Bone marrow (tissue), 2 donors: ENCODE results near the gene ODC1.

Experiments
- DNase-seq, 2 donors: peaks; one replicate each; lab custom pipeline; 2025; lab: John Stamatoyannopoulos, UW

Gene ODC1

DNA sequence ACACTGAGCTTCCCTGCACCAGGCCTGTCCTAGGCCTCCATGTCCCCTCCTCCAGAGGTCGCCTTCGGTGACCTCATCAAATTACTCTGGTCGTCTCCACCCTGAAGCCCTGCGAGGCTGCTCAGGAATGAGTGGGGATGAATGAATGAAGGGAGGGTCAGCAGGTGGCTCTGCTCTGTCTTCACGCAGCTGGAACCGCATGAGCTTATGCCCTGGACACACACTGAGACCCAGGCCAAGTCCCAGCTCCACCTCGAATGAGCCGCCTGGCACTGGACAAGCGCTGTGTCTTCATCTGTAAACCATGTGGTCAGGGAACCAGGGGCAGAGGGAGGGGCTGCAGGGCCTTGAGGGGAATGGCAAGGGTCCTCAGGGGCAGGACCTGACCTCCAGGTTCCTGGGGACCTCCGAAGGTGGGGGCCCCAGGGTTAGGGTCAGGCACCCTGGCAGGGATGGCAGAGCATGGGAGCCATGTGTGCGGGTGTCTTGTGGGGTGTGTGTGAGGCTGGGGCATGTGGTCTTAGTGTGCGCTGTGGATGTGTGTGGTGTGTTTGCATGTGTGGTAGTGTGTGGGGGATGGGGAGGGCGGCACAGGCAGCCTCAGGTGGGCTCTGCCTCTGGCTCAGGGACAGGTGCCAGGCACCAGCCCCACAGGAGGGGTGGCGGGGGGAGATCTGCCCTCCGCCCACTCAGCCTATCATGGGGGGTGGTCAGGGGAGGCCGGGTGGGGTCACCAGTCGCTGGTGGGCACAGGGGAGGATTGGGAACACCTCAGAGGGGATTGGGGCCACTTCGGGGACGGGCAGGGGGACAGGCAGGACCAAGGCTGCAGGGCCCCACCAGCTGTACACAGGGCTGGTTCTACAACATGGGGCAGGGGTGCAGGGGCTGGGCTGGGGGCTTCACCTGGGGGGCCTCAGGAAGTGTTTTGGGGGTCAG lies 13.9 kb downstream of the ODC1 start:
- no peak for DNase-seq

DNA sequence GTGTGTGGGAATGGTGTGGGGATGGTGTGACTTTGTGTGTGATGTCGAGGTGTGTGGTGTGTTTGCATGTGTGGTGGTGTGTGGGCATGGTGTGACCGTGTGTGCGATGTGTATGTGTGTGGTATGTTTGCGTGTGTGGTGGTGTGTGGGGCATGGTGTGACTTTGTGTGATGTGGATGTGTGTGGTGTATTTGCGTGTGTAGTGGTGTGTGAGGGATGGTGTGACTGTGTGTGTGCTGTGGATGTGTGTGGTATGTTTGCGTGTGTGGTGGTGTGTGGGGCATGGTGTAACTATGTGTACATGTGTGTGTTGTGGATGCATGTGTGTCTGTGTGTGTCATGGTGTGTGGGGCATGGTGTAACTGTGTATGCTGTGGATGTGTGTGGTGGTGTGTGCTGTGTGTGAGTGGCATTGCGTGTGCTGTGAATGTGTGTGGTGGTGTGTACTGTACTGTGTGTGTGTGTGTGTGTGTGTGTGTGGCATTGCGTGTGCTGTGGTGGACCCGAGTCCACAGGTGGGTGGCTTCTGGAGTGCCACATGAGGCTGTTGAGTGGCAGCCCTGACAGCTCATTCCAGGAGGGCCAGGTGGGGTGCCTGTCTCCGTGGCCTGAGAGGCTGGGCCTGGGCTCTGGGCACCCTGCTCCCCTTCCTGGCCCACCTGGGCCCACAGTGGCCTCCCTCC lies 14.7 kb downstream of the ODC1 start:
- no peak for DNase-seq

DNA sequence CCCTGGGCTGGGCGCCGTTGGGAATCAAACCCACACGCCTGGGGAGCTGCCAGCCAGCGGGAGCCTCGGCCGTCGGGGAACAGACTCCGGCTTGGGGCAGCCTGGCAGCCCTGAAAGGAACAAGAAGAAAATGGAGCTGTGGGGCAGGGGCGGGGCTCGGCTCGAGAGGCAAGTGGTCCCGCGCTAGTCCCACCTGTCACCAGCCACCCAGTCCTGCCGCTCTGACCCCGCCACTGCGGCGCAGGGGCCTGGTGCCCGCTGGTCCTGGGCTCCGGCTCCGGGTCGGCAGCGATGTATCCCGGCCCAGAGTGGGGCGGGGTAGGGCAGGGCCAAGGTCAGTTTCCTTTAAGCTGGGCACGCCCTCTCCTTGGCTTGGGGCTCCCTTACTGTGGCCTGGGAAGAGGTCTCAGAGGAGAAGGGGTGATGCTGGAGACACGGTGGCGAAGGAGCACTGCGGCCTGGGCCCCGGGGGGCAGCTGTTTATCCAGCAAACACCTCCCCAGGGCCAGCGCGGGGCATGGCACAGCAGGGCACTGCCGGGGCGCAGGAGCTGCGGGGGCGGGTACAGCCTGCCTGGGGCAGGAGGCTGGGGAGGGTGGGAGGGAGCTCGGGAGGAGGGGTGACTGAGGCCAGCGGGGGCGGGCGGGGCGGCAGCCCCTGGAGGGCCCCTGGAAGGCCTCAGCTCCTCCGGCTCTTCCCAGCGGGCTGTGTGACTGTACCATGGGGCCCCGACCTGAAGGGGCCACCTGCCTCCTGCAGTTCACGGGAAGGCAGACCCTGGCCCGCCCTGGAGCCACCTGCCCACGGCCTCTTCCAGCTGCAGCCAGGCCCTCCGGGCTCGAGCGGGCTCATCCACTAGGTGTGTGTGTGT lies 15.6 kb downstream of the ODC1 start:
- peak in 1 of 2 donors; percentile 12 for DNase-seq

DNA sequence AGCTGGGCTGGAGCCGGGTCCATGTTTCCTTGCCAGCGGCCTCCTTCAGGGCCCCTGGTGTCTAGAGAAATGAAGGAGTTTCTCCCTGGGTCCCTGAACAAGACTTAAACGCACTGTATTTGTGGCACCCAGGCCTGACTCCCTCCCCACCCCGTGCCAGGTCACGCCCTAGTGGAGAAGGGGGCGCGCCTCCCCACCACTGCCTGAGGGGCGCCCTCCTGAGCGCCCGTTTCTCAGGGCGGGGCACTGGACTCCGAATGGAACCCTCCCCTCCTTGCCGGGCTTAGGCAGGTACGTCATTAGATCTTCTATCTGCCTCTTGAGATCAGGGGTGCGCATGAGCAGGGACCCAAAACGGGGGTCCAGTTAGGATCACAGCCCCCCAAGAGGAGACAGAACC lies 16.3 kb downstream of the ODC1 start:
- no peak for DNase-seq

DNA sequence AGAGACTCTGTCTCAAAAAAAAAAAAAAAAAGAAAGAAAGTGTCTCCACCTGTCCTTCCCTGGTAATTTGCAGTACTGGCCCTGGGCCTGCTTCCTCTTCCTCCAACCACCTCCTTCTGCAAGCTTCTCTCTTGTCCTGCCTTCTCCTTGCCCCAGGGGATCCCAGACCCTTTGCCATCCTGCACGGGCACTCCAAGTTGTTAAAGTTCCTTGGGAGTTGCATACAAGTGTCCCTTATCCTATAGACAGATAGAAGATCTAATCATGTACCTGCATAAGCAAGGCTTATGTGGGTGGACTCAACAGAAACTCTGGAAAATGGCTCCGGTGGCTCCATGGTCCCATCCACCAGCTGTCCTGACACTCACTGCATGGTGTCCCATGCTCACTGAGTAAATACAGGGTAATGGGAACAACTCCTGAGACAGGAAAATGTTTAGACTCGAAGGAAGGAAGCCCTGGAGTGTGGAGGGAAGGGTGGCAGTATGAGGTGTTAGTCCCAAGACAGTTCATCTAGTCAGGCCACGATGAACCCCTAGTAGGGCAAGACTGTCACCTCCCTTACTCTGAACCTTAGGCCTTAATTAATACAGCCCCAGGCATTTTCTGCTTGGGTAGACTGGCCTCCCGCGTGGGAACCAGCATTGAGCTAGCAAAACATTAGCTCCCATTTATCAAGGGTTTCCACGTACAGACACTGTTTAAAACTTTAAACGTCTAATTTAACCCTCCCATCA lies 17.1 kb downstream of the ODC1 start:
- no peak for DNase-seq

DNA sequence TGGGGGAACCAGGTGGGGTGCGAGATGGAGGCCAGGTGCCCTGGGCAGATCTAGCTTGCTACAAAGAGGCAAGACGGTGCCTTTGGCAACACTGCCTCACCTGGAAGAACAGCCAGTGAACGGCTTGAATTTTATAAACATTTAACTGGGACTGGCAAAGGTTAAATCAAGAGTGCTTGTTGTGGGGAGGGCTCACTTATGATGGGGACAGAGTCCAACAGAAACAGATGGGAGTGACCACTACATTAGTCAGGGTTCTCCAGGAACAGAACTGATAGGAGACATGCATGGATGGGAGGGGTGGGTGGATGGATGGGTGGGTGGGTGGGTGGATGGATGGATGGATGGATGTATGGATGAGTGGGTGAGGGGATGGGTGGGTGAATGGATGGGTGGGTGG lies 19.2 kb downstream of the ODC1 start:
- DNase-seq, result no peak

DNA sequence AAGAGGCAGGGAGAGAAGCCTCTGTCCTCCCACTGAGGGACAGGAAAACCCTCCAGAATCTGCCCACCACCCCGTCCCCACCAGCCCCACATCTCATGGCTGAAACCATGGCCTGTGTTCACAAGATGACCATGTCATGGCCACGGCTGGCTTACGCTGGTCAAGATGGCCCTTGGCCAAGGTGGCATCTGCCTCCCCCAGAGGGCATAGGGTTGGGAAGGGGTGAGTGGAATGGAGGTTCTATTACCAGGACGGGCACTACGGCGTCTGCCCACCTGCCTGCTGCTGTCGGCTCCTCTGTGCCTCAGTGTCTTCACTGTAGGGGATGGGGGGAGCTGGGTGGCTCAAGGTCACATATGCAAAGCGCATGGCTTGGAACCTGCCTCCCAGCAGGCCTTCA lies 19.8 kb downstream of the ODC1 start:
- DNase-seq, result no peak

DNA sequence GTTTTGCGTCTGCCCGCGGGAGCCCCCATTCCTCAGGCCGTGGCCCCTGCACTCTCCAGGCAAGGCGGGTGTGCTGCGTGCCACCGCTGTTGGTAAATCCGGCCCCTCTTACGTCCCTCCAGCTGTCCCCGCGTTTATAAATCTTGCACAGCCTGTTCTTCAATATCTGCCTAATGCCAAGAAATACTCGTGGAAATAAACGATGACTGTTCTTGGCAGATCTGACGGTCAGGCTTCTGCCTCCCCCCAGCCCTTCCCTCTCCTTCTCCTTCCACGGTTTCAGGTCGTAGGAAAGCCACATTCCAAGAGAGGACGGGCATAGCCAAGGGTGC lies 20.5 kb downstream of the ODC1 start:
- DNase-seq, result no peak

DNA sequence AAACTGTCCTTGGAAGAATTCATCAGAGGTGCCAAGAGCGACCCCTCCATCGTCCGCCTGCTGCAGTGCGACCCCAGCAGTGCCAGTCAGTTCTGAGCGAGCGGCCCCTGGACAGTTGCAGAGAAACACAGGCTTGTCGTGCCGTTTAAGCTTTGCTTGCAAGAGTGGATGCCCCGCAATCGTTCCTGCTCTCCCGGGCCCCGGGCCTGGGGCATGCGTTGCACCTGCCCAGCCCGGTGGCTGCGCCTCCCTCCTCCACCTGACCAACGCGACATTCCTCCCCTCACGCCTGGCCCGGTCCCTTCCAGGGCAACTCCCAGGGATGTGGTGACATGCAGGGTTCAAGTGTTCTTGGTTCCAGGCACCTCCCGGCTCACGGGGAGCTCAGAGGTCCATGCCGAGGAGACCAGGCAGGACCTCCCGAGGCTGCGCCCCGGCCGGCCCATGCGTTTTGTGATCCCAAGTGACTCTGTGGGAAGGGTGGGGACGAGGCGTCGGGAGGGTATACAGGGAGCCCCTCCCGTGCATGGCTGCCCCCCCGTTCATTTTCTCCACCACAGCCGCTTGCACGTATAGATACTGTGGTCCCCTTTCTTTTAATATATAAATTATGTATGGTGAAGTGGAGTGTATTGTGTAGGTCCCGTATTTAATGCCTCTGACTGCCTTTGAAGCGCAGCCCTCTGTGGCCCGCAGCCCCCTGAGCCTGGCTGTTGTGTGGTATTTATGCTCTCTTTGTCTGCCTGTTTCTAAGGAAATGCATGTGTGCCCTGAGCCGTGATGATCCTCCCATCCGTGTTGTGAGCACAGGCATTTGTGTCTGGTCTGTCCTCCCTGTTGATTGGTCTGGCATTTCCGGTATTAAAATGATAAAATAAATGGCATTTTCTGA lies 21.2 kb downstream of the ODC1 start:
- no peak for DNase-seq

DNA sequence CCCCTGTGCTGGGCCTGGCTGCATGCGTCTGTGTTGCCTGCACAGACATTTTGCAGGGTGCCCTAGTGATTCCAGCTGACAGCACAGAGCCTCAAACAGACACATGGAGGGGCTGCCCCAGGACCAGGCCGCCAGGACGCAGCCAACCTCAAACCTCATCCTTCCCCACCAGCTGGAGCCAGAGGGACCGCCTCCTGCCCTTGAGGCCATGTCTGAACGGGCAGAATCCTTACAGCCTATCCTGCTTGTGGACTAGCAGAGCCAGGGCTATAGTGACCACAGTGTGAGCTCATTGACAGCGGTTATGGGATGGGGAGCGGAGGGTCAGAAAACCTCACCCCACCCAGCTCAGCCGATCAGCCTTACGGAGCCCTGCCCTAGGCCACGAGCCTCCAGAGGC lies 22.4 kb downstream of the ODC1 start:
- no peak for DNase-seq

DNA sequence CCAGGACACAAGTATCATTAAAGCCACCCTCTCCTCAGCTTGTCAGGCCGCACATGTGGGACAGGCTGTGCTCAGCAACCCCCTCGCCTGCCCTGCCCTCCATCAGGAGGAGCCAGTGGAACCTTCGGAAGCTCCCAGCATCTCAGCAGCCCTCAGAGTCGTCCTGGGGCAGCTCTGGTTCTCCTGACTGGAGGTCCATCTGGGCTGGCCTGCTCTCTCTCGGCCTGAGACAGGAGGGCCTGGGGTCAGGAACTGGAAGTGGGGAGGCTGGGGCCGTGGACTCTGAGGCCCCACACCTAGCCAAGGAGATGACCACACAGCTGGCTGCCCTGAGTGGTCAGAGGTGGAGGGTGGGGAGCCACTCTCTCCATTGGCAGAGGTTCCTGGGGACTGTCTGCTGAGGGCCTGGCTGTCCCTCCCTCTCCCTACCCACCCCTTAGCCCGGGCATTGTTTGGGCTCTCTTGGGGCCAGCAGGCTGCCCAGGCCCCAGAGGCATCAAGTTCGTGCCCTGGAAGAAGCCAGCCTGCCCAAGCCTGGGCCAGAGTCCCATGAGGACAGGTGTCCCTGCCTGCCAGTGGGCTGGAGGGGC lies 23.1 kb downstream of the ODC1 start:
- no peak for DNase-seq

DNA sequence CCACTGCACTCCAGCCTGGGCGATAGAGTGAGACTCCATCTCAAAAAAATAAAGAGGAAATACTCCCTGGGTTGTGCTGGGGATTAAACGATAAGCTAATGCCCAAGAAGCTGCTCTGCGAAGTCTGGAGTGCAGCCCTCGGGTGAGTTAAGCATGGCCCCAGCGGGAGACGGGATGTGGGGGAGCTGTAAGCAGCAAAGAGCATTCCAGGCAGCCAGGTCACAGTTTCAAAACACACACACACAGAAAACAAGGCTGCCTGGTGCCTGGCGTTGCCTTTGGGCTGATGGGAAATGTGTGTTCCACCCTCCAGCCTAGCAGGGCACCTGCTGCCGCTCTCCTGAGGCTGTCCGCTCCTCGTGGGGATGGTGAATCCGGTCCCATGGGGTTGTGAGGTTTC lies 24.1 kb downstream of the ODC1 start:
- DNase-seq, result no peak

DNA sequence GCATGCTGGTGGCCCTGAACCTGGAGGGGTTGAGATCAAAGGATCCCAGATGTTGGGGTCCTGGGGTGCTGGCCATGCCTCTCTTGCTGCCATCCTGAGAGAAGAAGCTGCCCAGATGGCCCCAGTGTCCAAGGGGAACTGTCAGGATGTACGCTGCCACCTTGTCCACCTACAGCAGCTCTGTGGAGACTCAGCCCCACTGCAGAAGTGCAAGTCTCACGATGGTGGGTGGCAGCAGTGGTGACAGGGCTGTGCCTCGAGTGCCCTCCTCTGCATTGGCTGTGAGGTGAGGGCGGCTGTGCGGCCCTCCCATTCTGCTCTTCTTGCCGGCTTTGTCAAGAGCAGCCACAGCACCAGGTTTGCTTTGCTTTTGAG lies 24.7 kb downstream of the ODC1 start:
- DNase-seq, result no peak

DNA sequence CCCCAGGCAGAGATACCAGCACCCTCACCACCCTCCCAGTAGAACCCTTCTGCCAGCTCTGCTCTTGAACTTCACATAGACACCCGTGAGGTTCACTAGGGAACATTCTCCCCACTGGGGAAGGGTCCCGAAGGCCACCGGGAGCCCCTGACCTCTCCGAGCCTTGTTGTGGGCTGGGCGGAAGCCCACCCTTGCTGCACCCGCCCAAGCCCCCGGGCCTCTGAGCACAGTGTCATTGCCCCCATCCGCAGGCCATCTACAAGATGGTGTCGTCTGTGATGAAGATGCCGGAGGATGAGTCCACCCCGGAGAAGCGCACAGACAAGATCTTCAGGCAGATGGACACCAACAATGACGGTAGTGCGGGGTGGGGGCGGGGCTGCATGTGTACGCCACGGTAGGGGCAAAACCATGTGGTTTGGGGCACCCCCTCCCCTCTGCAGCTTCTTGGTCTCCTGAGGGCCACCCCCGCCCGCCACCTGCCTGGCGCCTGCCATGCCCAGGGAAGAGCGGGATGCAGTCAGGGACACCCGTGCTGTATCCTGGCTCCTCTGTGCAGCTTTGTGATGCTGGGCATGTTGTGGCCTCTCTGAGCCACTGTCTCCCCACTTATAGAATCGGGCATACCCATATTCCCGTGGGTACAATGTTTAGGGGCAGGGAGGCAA lies 25.3 kb downstream of the ODC1 start:
- DNase-seq, result no peak

DNA sequence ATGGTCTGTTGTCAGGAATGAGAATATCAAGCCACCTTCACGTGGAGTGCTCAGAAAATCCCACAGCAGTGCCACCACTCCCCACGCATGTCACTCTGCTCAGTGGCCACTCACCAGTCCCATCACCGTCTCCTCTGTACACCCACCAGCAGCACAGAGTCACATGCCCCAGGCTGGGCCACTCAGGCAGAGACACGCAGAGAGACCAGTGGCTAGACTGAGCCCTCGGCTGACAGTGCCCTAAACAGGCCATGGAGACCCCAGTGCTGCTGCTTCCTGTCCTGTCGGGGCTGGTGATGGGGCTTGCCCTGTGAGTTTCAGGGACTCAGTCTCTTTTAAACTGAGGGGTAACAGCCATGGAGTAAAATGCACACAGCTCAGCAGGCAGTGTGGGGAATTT lies 25.9 kb downstream of the ODC1 start:
- no peak for DNase-seq

DNA sequence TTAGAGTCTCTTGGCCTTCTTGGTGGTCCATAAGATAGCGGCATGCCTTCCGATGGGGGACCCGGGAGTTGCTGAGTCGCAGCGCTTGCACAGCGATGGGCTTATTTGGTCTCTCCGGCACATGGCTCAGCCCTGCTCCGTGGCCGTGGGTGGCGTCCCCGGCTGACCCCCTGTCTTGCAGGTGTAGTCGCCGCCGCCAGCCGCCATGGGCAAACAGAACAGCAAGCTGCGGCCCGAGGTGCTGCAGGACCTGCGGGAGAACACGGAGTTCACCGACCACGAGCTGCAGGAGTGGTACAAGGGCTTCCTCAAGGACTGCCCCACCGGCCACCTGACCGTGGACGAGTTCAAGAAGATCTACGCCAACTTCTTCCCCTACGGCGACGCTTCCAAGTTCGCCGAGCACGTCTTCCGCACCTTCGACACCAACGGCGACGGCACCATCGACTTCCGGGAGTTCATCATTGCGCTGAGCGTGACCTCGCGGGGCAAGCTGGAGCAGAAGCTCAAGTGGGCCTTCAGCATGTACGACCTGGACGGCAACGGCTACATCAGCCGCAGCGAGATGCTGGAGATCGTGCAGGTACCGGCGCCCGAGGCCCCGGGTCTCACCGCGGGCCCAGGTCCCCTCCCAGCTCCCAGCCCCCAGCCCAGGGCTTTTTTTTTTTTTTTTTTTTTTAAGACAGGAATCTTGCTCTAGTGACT lies 28.4 kb downstream of the ODC1 start:
- DNase-seq, result no peak

DNA sequence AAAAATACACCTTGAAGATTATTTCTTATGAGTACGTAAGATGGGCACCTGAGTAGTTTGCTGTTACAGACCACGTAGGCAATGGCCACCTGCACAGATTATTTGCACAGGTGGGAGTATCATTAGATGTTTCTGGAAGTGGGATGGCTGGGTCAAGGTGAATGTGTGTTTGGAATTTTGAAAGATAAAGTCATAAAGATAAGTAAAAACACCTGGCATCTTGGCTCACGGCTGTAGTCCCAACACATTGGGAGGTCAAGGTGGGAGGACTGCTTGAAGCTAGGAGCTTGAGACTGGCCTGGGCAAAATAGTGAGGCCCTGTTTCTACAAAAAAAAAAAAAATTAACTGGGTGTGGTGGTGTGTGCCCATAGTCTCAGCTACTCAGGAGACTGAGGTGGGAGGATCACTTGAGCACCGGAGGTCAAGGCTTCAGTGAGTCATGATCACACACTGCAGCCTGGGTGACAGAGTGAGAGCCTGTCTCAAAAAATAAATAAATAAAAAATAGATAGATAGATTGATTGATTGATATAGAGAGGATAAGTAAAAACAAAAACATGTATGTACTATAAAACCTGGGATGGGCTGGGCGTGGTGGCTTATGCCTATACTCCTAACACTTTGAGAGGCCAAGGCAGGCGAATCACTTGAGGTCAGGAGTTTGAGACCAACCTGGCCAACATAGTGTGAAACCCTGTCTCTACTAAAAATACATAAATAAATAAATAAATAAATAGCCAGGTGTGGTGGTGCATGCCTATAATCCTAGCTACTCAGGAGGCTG lies 30.4 kb downstream of the ODC1 start:
- DNase-seq, result no peak

DNA sequence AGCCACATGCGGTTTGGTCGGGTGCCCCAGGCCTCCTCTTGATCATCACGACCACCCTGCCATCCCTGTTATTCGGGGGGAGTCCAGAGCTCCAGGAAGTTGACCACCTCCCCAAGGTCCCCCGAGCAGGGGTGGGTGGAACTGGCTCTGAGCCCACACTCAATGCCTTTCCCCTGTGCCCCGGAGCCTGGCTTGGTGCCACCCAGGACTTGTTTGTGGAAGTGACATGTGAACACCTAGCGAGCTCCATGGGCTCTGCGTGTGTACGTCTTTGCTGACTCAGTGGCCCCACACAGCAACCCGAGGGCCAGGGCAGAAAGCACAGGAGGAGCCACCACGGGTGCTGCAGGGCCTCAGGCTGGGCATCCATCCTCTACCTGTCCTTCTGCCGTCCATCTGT lies 32.5 kb downstream of the ODC1 start:
- DNase-seq, result no peak

DNA sequence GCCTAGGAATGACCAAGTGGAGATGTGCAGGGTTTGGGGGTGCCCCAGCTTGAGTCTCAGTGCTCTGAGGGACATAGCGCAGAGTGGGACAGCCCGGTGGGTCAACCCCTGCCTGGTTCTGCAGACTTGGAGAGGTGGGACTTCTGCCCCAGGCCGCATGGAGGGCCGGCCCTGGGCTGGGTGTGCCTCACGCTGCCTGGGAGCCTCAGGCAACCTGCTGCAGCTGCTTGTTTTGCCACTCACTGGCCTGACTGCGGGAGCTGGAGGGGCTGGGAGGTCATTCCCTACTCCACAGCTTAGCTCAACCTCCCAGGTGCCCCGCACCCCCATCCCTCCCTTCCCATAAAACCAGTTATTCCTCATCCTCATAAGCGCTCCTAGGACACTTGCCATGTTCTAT lies 33.1 kb downstream of the ODC1 start:
- DNase-seq, result no peak
